HG02852 (cell line): Measurements from ENCODE around the gene NDUFS4.
A peak's percentile ranks its signal among the peaks of the same experiment; 100 is the strongest.
"Not testable (repeated sequence)": the region's sequence is repeated elsewhere in the genome, so short reads cannot be mapped to it uniquely, and the experiment has no call there.

Experiments
- ATAC-seq: cut with Tn5 transposase; IDR thresholded peaks from one replicate; pipeline ENCODE4 v1.9.1; 2021; ENCODE audit warnings: mild to moderate bottlenecking, moderate library complexity; ENCODE audit not compliant: unreplicated experiment

NDUFS4 gene

GRCh38 chr5:53560506-53561191 is at the start of gene NDUFS4:
NDUFS4 (plus strand) TSS chr5:53560639; CDS start chr5:53560663, 24 bp downstream.
- peak; percentile 90 for ATAC-seq

GRCh38 chr5:53512539-53512938 is 47.9 kb upstream of the NDUFS4 start:
- ATAC-seq = no peak

GRCh38 chr5:53515988-53516387 is 44.5 kb upstream of the NDUFS4 start:
- no peak for ATAC-seq

- ATAC-seq = no peak
These were observed 39.6 kb upstream of the NDUFS4 start for GRCh38 chr5:53520813-53521212.

GRCh38 chr5:53537711-53538110 is 22.7 kb upstream of the NDUFS4 start:
- ATAC-seq = no peak

- not testable (repeated sequence) for ATAC-seq
These were observed 19.7 kb upstream of the NDUFS4 start for GRCh38 chr5:53540739-53541138.

GRCh38 chr5:53541859-53542258 is 18.6 kb upstream of the NDUFS4 start:
- ATAC-seq = no peak

- ATAC-seq = no peak
These were observed 17.5 kb upstream of the NDUFS4 start for GRCh38 chr5:53542926-53543325.

- no peak for ATAC-seq
These were observed 17.0 kb upstream of the NDUFS4 start for GRCh38 chr5:53543401-53543800.

- no peak for ATAC-seq
These were observed 14.7 kb upstream of the NDUFS4 start for GRCh38 chr5:53545744-53546143.

- ATAC-seq = no peak
These were observed 13.2 kb upstream of the NDUFS4 start for GRCh38 chr5:53547226-53547625.

- not testable (repeated sequence) for ATAC-seq
These were observed 11.9 kb upstream of the NDUFS4 start for GRCh38 chr5:53548501-53548900.

GRCh38 chr5:53549792-53550191 is 10.6 kb upstream of the NDUFS4 start:
- ATAC-seq = no peak

GRCh38 chr5:53552561-53552960 is 7.9 kb upstream of the NDUFS4 start:
- ATAC-seq = no peak

- ATAC-seq = no peak
These were observed 6.0 kb upstream of the NDUFS4 start for GRCh38 chr5:53554444-53554843.

- ATAC-seq = no peak
These were observed 5.3 kb upstream of the NDUFS4 start for GRCh38 chr5:53555160-53555559.

- ATAC-seq = no peak
These were observed 4.4 kb upstream of the NDUFS4 start for GRCh38 chr5:53556001-53556400.

GRCh38 chr5:53557386-53557785 is 3.1 kb upstream of the NDUFS4 start:
- no peak for ATAC-seq

- ATAC-seq = no peak
These were observed 1.5 kb upstream of the NDUFS4 start for GRCh38 chr5:53558966-53559365.

GRCh38 chr5:53560028-53560427 is 411 bp upstream of the NDUFS4 start:
- peak; percentile 12 for ATAC-seq

- no peak for ATAC-seq
These were observed 8.0 kb downstream of the NDUFS4 start for GRCh38 chr5:53568401-53568800.

GRCh38 chr5:53568871-53569270 is 8.4 kb downstream of the NDUFS4 start:
- ATAC-seq = no peak

- ATAC-seq = no peak
These were observed 9.0 kb downstream of the NDUFS4 start for GRCh38 chr5:53569453-53569852.
